CD4-positive, alpha-beta T cell treated with Interleukin-15 for 1 hour (primary cell): Measurements from ENCODE around the gene ACTL8.

Experiments
- DNase-seq: peaks from one replicate; pipeline ENCODE4 v3.0.0-alpha.2; 2020

Gene ACTL8

GRCh38 chr1:17773591-17774326, 18.6 kb downstream of the ACTL8 start:
- no peak for DNase-seq

- DNase-seq, result no peak
These were observed 19.3 kb downstream of the ACTL8 start for GRCh38 chr1:17774452-17774851.

DNA sequence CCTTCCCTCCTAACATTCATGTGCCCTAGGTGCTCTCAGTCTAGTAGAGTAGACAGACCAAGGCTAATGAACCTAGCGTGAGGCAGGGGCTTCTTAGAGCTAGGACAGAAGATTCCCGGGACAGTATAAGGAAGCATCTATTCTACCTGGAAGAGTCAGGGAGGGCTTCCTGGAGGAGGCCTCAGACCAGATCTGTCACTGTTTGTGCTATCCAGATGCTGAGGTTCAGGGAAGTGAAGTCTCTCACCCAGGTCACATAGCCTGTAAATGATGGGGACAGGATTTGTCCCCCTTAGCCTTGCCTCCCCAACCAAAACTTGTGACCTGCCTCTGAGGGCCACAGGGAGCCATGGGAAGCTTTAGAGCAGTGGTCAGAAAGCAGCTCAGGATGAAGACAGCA, 20.7 kb downstream of the ACTL8 start:
- no peak for DNase-seq

- no peak for DNase-seq
These were observed 21.3 kb downstream of the ACTL8 start for GRCh38 chr1:17776426-17776825.

DNA sequence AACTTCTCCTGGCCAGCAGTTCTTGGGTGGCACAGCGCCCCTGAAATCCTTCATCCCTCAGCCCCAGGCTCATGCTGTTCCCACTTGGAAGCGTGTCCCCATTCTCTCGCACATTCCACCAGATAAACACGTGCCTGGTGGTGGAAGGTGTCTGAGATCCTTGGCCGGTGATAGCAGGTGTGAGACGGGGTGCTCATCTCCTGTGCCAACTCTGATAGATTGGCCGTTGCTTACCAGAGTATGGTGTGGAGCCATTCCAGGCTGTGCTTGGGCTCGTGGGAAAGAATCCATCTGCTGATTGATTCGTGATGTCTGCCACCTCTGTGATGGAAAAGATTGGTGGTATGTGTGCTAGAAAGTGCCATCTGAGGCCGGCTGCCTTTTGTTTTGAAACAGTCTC, 22.2 kb downstream of the ACTL8 start:
- no peak for DNase-seq

GRCh38 chr1:17777818-17778217, 22.7 kb downstream of the ACTL8 start:
- DNase-seq, result no peak

GRCh38 chr1:17780916-17781315, 25.8 kb downstream of the ACTL8 start:
- DNase-seq, result no peak

DNA sequence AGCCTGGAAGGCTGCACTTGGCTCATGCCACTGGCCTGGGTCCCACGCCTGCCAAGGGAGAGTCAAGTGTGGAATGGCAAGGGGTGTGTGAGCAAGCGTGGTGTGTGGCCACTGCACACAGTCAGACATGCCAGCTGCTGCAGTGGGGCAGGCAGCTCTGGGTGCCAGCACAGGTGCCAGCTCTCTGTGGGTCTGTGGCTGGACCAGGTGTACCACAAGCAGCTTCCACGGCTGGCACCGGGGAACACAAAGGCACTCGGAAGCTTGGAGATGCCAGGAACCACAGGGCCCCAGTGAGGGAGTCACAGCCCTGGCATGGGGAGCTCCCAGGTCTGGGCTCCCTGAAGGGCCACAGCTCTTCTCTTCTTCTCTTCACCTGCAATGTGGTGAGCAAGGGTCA, 34.8 kb downstream of the ACTL8 start:
- DNase-seq, result no peak

- DNase-seq, result no peak
These were observed 35.4 kb downstream of the ACTL8 start for GRCh38 chr1:17790383-17791054.

DNA sequence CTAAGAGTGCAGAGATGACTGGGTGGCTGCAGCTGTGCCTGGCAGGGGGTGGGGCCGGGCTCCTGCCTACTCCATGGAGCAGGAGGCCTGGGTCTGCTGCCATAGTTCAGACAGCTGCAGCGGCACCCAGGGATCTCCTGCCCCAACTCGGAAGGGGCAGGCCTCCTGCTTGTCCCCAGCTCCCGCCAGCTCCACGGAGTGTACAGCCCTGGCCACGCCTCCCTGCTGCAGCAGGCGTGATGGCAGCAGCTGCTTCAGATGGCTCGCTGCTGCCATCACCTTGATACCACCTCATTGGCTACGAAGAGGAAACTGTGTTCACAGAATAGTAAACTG, 35.9 kb downstream of the ACTL8 start:
- no peak for DNase-seq

- no peak for DNase-seq
These were observed 36.3 kb downstream of the ACTL8 start for GRCh38 chr1:17791480-17791879.

GRCh38 chr1:17792421-17792820, 37.3 kb downstream of the ACTL8 start:
- DNase-seq, result no peak

GRCh38 chr1:17795081-17795809, 40.1 kb downstream of the ACTL8 start:
- no peak for DNase-seq

DNA sequence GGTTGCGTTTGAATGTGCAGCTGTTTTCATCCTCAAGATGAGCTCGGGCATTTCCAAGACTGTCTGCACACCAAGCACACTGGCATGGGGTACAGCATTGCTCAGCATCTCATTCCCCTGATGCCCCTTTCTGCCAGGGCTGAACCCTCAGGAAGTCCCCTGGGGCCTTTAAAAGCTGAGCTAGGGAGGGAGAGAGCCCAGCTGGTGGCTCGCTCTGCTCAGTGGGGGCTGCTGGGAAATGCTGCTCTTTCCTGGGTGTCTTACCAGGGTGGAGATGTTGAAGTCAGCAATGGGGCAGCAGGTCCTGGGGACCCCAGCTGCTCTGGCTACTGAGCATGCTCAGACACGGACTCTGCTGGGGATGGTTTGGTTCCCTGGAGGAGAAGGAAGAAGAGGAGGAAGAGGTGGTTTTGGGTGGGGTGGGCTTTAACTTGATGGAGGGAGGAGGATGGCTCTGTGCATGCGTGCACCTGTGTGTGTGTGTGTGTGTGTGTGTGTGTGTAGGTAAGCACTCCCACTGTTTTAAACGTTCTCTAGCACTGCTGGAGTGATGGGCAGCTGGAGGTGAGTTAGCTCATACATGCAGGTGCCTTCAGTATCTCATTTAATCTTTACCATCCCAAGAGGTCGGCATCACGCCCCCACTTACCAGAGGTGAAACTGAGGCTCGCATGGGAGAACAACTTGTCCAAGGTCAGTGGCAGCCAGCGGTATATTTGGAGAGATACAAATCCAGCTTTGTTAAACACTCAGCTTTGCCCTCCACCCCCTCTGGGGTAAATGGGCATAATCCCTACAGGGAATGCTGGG, 40.9 kb downstream of the ACTL8 start:
- no peak for DNase-seq

- no peak for DNase-seq
These were observed 42.3 kb downstream of the ACTL8 start for GRCh38 chr1:17797478-17797877.

- no peak for DNase-seq
These were observed 42.9 kb downstream of the ACTL8 start for GRCh38 chr1:17798011-17798410.

DNA sequence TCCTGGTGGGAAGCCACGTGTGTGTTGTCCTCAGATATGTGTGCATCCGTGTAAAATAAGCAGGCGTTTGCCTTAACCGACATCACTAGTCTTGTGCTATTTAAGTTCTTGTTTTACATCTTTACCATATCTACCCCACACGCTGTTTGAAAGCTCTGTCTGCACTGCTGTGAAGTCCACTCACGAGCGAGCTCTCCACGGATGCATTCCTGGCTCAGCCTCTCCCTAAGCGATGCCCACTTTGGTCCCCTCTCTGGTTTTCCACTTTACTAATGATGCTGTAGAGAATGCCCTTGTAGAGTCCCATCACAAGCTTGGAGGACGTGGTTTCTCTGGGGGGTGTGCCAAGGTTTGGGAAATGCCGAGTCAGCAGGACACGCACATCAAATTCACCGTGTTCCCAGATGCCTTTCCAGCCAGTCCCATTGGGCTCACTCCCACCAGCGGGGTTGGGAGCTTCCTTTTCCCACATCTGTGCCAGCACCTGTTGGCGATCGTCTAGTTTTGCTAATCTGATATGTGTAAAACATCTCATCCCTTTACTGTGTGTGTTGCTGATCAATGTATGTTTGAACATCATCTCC, 43.8 kb downstream of the ACTL8 start:
- no peak for DNase-seq

DNA sequence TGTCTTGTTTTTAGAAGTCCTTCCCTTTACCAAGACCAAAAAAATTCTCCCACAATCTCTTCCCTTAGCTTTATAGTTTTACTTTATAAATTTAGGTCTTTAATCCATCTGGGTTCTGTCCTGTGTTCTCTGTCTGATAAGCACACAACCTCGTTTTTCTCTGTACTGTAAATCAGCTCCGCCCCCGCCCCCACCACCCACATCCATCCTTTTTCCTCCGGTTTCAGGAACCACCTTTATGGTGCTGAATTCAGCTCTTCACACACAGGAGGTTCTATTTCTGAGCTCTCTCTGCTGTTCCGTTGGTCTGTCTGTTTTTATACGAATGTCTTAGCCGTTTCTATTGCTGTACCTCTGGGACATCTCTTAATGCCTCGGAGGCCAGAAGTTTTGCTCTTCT, 44.5 kb downstream of the ACTL8 start:
- no peak for DNase-seq

DNA sequence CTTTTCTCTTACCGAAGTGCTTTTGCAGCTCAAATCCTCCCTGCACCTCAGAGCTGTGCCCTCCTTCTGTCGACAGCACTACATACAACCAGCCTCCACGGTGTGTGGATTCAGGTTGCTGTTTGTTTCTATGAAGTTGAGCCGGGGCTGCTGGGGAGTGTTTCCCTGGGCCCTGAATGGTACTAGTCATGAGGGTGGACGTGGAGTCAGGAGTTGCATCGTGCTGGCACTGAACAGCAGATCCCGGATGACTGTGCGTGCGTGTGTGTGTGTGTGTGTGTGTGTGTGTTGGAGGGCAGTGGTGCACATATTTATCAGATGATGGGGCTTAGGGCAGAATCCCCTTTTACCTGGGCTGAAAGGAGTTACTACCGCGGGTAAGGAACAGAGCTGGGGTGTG, 47.0 kb downstream of the ACTL8 start:
- no peak for DNase-seq

DNA sequence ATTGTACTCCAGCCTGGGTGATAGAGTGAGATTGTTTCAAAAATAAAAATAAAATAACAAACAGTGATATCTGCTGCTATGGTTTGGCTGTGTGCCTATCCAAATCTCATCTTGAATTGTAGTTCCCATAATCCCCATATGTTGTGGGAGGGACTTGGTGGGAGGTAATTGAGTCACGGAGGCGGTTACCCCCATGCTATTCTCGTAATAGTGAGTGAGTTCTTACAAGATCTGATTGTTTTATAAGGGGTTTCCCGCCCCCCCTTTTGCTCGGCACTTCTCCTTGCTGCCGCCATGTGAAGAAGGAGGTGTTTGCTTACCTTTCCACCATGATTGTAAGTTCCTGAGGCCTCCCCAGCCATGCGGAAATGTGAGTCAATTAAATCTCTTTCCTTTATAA, 47.8 kb downstream of the ACTL8 start:
- DNase-seq, result no peak

DNA sequence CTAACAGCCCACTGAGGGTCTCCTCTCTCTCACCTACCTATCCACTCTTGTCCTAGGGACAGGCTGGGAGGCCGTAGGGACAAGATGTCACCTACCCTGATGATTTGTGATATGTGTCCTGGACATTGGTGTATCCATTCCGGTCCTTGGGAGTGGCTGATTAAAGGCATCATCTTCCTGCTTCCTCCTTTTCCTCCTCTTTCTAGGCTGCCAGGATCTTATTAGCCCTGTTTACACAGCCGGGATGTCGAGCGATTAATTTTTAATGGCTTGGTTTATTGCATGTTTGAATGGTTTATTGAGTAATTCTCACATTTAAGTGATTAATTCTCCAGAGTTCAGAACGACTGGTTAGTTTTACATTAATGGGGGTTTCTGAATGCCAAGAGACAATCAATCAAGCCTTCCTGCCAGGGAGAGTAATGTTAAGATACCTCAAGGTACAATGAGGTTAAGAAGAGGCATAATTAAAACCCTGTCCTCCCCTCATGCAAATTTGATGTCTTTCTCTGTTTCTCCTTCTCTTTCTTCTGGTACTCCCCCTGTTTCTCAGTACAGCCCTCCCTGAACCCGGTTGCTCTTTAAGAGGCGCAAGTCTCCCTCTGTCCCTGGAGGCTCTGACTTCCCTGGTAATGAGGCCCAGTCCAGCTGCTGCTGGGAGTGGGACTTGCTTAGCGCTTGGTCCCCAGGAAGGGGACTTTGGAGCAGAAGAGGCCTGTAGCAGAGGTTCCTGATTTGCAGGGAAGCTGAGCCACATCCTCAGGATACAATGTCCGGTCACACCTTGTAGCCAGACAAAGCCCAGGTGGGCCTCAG, 50.9 kb downstream of the ACTL8 start:
- DNase-seq, result no peak

DNA sequence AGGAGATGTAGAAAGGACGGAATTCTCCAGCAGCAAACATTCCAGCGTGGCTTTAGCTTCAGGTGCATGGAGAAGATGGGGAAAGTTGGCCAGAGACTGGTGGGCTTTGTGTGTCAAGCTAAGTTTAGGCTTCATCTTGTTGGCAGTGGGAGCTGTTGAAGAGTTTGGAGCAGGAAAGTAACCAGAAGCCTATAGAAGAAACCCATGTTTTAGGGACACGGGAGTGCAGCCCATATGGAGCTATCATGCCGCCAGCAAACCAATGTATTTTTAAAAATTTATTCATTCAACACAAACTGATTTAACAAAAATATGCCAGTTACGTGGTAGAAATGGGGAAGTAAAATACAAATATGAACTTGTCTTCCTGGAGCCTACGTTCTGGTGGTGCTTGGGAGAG, 53.7 kb downstream of the ACTL8 start:
- DNase-seq, result no peak
